C4-2B (cell line): ENCODE data around the gene RNU6-7.

ENCODE experiments used
- CTCF ChIP-seq: fragments of 450-650 bp; conservative IDR thresholded peaks from 2 replicates; pipeline ENCODE4 v1.5.1; 2017; ENCODE audit warnings: mild to moderate bottlenecking
- ZFX ChIP-seq: fragments of 450-650 bp; IDR thresholded peaks from 2 replicates; pipeline ENCODE4 v1.6.1; 2017

- TF ChIP-seq CTCF (no peak), ZFX (no peak)
Observed at GRCh38 chr14:32190673-32191072, 11.2 kb upstream of the RNU6-7 start.
